ENCODE data around the gene DTL.

DTL gene

GRCh38 chr1:212007178-212007577 lies 28.4 kb upstream of the DTL start:
- DNase-seq (ENCODE audit: low read depth), result no peak
- H3K4me3 ChIP-seq (ENCODE audit: low read length), result no peak overlapping the region
- TF ChIP-seq CTCF (IDR thresholded peaks at IDR 0.05; ENCODE audit: insufficient read depth, low read depth, low read length, missing control alignments), result no peak

GRCh38 chr1:212007886-212008285 lies 27.7 kb upstream of the DTL start:
- no peak for TF ChIP-seq CTCF (IDR thresholded peaks at IDR 0.05; ENCODE audit: insufficient read depth, low read depth, low read length, missing control alignments)
- H3K4me3 ChIP-seq (ENCODE audit: low read length), result no peak overlapping the region
- DNase-seq (ENCODE audit: low read depth), result no peak

DNA sequence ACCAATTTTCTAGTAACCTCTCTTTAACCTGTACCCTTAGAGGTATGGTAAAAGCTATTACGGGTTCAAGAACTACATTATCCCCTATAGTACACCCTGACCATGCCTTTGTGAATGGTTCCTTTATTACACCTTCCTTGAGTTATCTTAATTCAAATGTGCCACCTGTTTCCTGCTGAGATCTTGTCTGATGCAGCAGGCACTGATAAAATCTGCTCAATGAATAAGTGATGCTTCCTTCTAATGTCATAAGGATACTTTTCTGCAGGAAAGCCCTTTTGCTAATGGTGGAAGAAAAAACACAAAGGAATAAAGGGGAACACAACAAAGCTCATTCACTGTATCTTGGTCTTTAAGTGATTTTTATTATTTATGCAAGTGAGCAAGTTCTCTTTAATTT lies 26.0 kb upstream of the DTL start:
- no peak for TF ChIP-seq CTCF (IDR thresholded peaks at IDR 0.05; ENCODE audit: insufficient read depth, low read depth, low read length, missing control alignments)
- H3K4me3 ChIP-seq (ENCODE audit: low read length), result no peak overlapping the region
- DNase-seq (ENCODE audit: low read depth), result no peak

DNA sequence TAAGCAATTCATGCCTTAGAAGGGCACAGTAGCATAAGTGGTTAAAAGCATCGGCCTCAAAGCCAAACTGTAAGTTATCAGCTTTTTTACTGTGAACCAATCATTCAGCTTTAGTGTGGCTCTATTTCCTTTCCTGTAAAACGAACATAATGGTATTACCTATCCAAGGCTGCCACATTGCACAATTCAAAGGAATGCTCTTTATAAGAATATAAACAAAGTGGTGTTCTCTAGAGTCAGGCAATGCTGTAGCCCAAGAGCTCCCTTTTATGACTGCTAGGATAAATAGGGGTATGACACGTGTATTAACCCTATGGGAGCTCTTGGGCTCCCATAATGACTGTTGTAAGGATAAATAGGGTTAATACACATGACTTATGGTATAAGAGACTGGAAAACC lies 25.5 kb upstream of the DTL start:
- no peak overlapping the region for H3K4me3 ChIP-seq (ENCODE audit: low read length)
- no peak for TF ChIP-seq CTCF (IDR thresholded peaks at IDR 0.05; ENCODE audit: insufficient read depth, low read depth, low read length, missing control alignments)
- no peak for DNase-seq (ENCODE audit: low read depth)

DNA sequence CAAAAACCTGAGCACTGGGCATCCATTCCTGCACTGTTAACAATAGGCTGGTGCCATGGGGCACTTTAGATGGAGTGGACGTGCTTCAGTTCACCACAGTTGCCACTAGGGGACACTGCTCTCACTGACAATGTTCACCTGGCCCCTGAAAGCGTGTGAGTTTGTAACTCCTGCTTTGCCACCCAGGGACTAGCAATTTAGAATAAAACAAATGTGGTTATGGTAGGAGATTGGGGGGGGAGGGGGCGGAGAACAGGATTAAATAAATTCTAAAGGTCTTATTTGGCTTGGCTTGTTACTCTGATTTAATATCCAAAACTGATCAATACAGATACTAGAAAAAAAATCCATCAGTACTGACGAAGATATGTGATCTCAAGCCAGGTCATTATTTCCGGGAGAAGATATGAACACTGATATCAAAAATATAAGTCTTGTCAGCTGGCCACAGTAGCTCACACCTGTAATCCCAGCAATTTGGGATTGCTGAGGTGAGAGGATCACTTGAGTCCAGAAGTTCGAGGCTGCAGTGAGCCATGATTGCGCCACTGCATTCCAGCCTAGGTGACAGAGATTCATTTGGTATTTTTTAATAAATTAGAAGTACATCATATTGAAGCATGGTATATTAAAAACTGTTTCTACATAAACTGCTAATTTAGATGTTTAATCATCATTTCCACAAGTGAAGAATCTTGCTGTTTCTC lies 23.4 kb upstream of the DTL start:
- peak; percentile 100 for TF ChIP-seq CTCF (IDR thresholded peaks at IDR 0.05; ENCODE audit: insufficient read depth, low read depth, low read length, missing control alignments)
- DNase-seq (ENCODE audit: low read depth), result peak; percentile 82
- no peak overlapping the region for H3K4me3 ChIP-seq (ENCODE audit: low read length)

GRCh38 chr1:212013672-212014071 lies 21.9 kb upstream of the DTL start:
- H3K4me3 ChIP-seq (ENCODE audit: low read length), result no peak overlapping the region
- DNase-seq (ENCODE audit: low read depth), result peak; percentile 63
- no peak for TF ChIP-seq CTCF (IDR thresholded peaks at IDR 0.05; ENCODE audit: insufficient read depth, low read depth, low read length, missing control alignments)

- no peak overlapping the region for H3K4me3 ChIP-seq (ENCODE audit: low read length)
- TF ChIP-seq CTCF (IDR thresholded peaks at IDR 0.05; ENCODE audit: insufficient read depth, low read depth, low read length, missing control alignments), result no peak
- DNase-seq (ENCODE audit: low read depth), result no peak
Observed at GRCh38 chr1:212020975-212021374, 14.6 kb upstream of the DTL start.

Data from epithelial cell of esophagus (primary cell).